Measurements from ENCODE around the gene LRMDA.

- TF ChIP-seq RXRA (CRISPR knock-in tag; IDR thresholded peaks at IDR 0.05), result no peak
- no peak for TF ChIP-seq ZFP41 (CRISPR knock-in tag; IDR thresholded peaks at IDR 0.05; ENCODE audit: borderline replicate concordance)
- no peak for TF ChIP-seq MXD4 (CRISPR knock-in tag; IDR thresholded peaks at IDR 0.05)
- no peak for TF ChIP-seq ZNF512 (CRISPR knock-in tag; IDR thresholded peaks at IDR 0.05)
- TF ChIP-seq ESRRA (CRISPR knock-in tag; IDR thresholded peaks at IDR 0.05; ENCODE audit: low read depth), result no peak
- no peak for TF ChIP-seq MTA1 (CRISPR knock-in tag; IDR thresholded peaks at IDR 0.05; ENCODE audit: borderline replicate concordance)
Measured at GRCh38 chr10:75651417-75651816, 220.0 kb downstream of the LRMDA start.

Data from HepG2 (cell line).